ENCODE data around the gene METTL21A. TPM values are rescaled to one million over a fixed set of nuclear protein-coding genes. Genes with fewer than 3 reads are reported as not detected.

The METTL21A gene
- total and polyA plus RNA-seq, 4 donors: 25.7 to 34.5 (median 29.8) TPM

GRCh38 chr2:207587305-207587704, 37.9 kb downstream of the METTL21A start:
- WGBS (ENCODE audit: insufficient coverage): no CpG with 5 or more reads among the region's 7 CpGs
- Histone ChIP-seq H3K4me1 (ENCODE audit: control insufficient read depth, insufficient read depth, low read length) (no peaks in the 10 kb centered on the region), H3K36me3 (ENCODE audit: control insufficient read depth, insufficient read depth, low read length) (peaks cover 14% of the 10 kb centered on the region), H3K27ac (ENCODE audit: low read depth, low read length) (no peak overlapping the region), H3K27me3 (ENCODE audit: control insufficient read depth, insufficient read depth, low read length) (no peaks in the 10 kb centered on the region), H3K9me3 (ENCODE audit: control insufficient read depth, insufficient read depth, low read length) (peaks cover 4% of the 10 kb centered on the region), H3K4me3 (ENCODE audit: low read depth, low read length) (no peak overlapping the region)
- no peak for DNase-seq (ENCODE audit: low read depth in 4 of 6, low spot score in 6 of 6)

- H3K27ac ChIP-seq (ENCODE audit: low read depth, low read length): no peak overlapping the region
- no peak overlapping the region for H3K4me3 ChIP-seq (ENCODE audit: low read depth, low read length)
- peaks cover 11% of the 10 kb centered on the region for H3K36me3 ChIP-seq (ENCODE audit: control insufficient read depth, insufficient read depth, low read length)
- no peak for DNase-seq (ENCODE audit: low read depth in 4 of 6, low spot score in 6 of 6)
- no peaks in the 10 kb centered on the region for H3K9me3 ChIP-seq (ENCODE audit: control insufficient read depth, insufficient read depth, low read length)
- H3K27me3 ChIP-seq (ENCODE audit: control insufficient read depth, insufficient read depth, low read length): no peaks in the 10 kb centered on the region
- WGBS (ENCODE audit: insufficient coverage): 94% methylated on average over 4 of the region's 4 CpGs
- no peaks in the 10 kb centered on the region for H3K4me1 ChIP-seq (ENCODE audit: control insufficient read depth, insufficient read depth, low read length)
Measured at GRCh38 chr2:207584952-207585351, 40.2 kb downstream of the METTL21A start.

GRCh38 chr2:207571370-207571769, 53.8 kb downstream of the METTL21A start:
- Histone ChIP-seq H3K4me3 (ENCODE audit: low read depth, low read length) (no peak overlapping the region), H3K27ac (ENCODE audit: low read depth, low read length) (no peak overlapping the region), H3K36me3 (ENCODE audit: control insufficient read depth, insufficient read depth, low read length) (peaks cover 10% of the 10 kb centered on the region), H3K4me1 (ENCODE audit: control insufficient read depth, insufficient read depth, low read length) (no peaks in the 10 kb centered on the region), H3K27me3 (ENCODE audit: control insufficient read depth, insufficient read depth, low read length) (no peaks in the 10 kb centered on the region), H3K9me3 (ENCODE audit: control insufficient read depth, insufficient read depth, low read length) (no peaks in the 10 kb centered on the region)
- no CpG with 5 or more reads among the region's 3 CpGs for WGBS (ENCODE audit: insufficient coverage)
- DNase-seq (ENCODE audit: low read depth in 4 of 6, low spot score in 6 of 6): no peak

GRCh38 chr2:207567671-207568070, 57.5 kb downstream of the METTL21A start:
- H3K9me3 ChIP-seq (ENCODE audit: control insufficient read depth, insufficient read depth, low read length): no peaks in the 10 kb centered on the region
- H3K27ac ChIP-seq (ENCODE audit: low read depth, low read length): no peak overlapping the region
- H3K27me3 ChIP-seq (ENCODE audit: control insufficient read depth, insufficient read depth, low read length): no peaks in the 10 kb centered on the region
- DNase-seq (ENCODE audit: low read depth in 4 of 6, low spot score in 6 of 6): no peak
- no peak overlapping the region for H3K4me3 ChIP-seq (ENCODE audit: low read depth, low read length)
- peaks cover 6% of the 10 kb centered on the region for H3K36me3 ChIP-seq (ENCODE audit: control insufficient read depth, insufficient read depth, low read length)
- no peaks in the 10 kb centered on the region for H3K4me1 ChIP-seq (ENCODE audit: control insufficient read depth, insufficient read depth, low read length)

GRCh38 chr2:207565736-207566500, 59.3 kb downstream of the METTL21A start:
- Histone ChIP-seq H3K9me3 (ENCODE audit: control insufficient read depth, insufficient read depth, low read length) (no peaks in the 10 kb centered on the region), H3K4me3 (ENCODE audit: low read depth, low read length) (no peak overlapping the region), H3K4me1 (ENCODE audit: control insufficient read depth, insufficient read depth, low read length) (no peaks in the 10 kb centered on the region), H3K36me3 (ENCODE audit: control insufficient read depth, insufficient read depth, low read length) (no peaks in the 10 kb centered on the region), H3K27me3 (ENCODE audit: control insufficient read depth, insufficient read depth, low read length) (no peaks in the 10 kb centered on the region), H3K27ac (ENCODE audit: low read depth, low read length) (no peak overlapping the region)
- DNase-seq (ENCODE audit: low read depth in 4 of 6, low spot score in 6 of 6): no peak
- 95% methylated on average over 3 of the region's 7 CpGs for WGBS (ENCODE audit: insufficient coverage)

Small RNAs within 50 kb of the gene (small RNA-seq; reads per million reads assigned to genes)
- gene RPS29P9 (ENCODE audit: low replicate concordance): not detected

Other genes starting within 250 kb of the METTL21A start
- 10 to 100 TPM; 64.0 to 82.6 TPM for gene CREB1, start 95.4 kb downstream of the METTL21A start, total RNA-seq
- gene CREB1, start 95.4 kb downstream of the METTL21A start, polyA plus RNA-seq (ENCODE audit: insufficient read length in 2 of 2): 10 to 100 TPM; 32.3 to 42.7 TPM
- gene CCNYL1, start 86.2 kb upstream of the METTL21A start, total RNA-seq: 10 to 100 TPM; 14.4 to 19.0 TPM
- 10 to 100 TPM; 17.9 to 20.1 TPM for gene CCNYL1, start 86.2 kb upstream of the METTL21A start, polyA plus RNA-seq (ENCODE audit: insufficient read length in 2 of 2)
- 1 to 10 TPM; 2.5 to 5.2 TPM for gene FZD5, start 144.5 kb upstream of the METTL21A start, total RNA-seq
- gene FZD5, start 144.5 kb upstream of the METTL21A start, polyA plus RNA-seq (ENCODE audit: insufficient read length in 2 of 2): 1 to 10 TPM; 1.5 to 2.0 TPM